Caco-2 (cell line): ENCODE data around the gene TGFB2. TPM values are rescaled to one million over a fixed set of nuclear protein-coding genes. Genes with fewer than 3 reads are reported as not detected.
A peak's percentile ranks its signal among the peaks of the same experiment; 100 is the strongest.

Experiments
- BruUV-seq: library from RNA; stranded (reverse); fragments of 400-500 nt; replicated peaks from 2 replicates; lab custom pipeline; 2021; lab: Mats Ljungman, UMichigan
- CTCF ChIA-PET: fragments of 300-600 bp; sonication (Branson Sonifier 250); formaldehyde crosslinking; loops from one replicate; lab custom pipeline; 2022; ENCODE audit warnings: antibody characterized with exemption; lab: Charles Lee
- POLR2A ChIA-PET: fragments of 300-600 bp; sonication (Branson Sonifier 250); formaldehyde crosslinking; loops from one replicate; lab custom pipeline; 2022; ENCODE audit warnings: antibody characterized with exemption; lab: Charles Lee
- DNase-seq, 2 experiments: peaks; one replicate each; pipeline versions ENCODE4 v3.0.0 to v3.0.0-alpha.2; 2020 to 2022
- H3K27me3 ChIP-seq: replicated peaks from 2 replicates; pipeline ENCODE4 v1.6.0; 2011; ENCODE audit warnings: low read length; ENCODE audit not compliant: control insufficient read depth, insufficient read depth
- H3K36me3 ChIP-seq: 2 replicates; pipeline ENCODE4 v1.5.1; 2011; ENCODE audit warnings: low read length; ENCODE audit not compliant: control insufficient read depth, insufficient read depth
- H3K4me1 ChIP-seq: fragments of 250-450 bp; sonication (Bioruptor Pico); 2 replicates; pipeline ENCODE4 v1.5.1; 2020; ENCODE audit warnings: mild to moderate bottlenecking
- H3K4me3 ChIP-seq: 2 replicates; pipeline ENCODE4 v1.5.1; 2011; ENCODE audit warnings: low read depth, mild to moderate bottlenecking, control low read depth, low read length
- H3K9me3 ChIP-seq: fragments of 250-450 bp; sonication (Bioruptor Pico); 2 replicates; pipeline ENCODE4 v1.5.1; 2020; ENCODE audit warnings: mild to moderate bottlenecking, moderate library complexity
- H3K27ac Mint-ChIP-seq: one replicate; pipeline ENCODE4 v1.8.0; 2022; ENCODE audit warnings: mixed read lengths; ENCODE audit not compliant: unreplicated experiment
- H3K27me3 Mint-ChIP-seq: one replicate; pipeline ENCODE4 v1.8.0; 2022; ENCODE audit warnings: mixed read lengths; ENCODE audit not compliant: insufficient read depth, unreplicated experiment
- H3K36me3 Mint-ChIP-seq: one replicate; pipeline ENCODE4 v1.8.0; 2022; ENCODE audit warnings: mild to moderate bottlenecking, mixed read lengths; ENCODE audit not compliant: insufficient read depth, unreplicated experiment
- H3K4me1 Mint-ChIP-seq: one replicate; pipeline ENCODE4 v1.8.0; 2022; ENCODE audit warnings: low read depth, mixed read lengths; ENCODE audit not compliant: unreplicated experiment
- H3K4me3 Mint-ChIP-seq: one replicate; pipeline ENCODE4 v1.8.0; 2022; ENCODE audit warnings: mild to moderate bottlenecking, moderate library complexity, mixed read lengths; ENCODE audit not compliant: unreplicated experiment
- H3K9me3 Mint-ChIP-seq: one replicate; pipeline ENCODE4 v1.8.0; 2022; ENCODE audit warnings: mixed read lengths; ENCODE audit not compliant: unreplicated experiment
- intact Hi-C: fragments of 100-400 bp; cut with micrococcal nuclease; formaldehyde crosslinking; loops from one replicate; pipeline ENCODE4 v1.10.0; 2022; ENCODE audit not compliant: unreplicated experiment
- total RNA-seq: library from RNA; stranded (reverse); gene quantifications from 2 replicates; pipeline ENCODE4 v1.2.3, GENCODE V29; 2022
- TF ChIP-seq, protein P1 (sequence below), 2 experiments: fragments of 200-600 bp in 1 of 2; IDR thresholded peaks; 1 replicate in 1 of 2; 2 replicates in 1 of 2; pipeline versions ENCODE4 v1.5.1 to v1.8.0; 2011 to 2022; ENCODE audit warnings: antibody characterized with exemption in 1 of 2, control low read depth in 1 of 2, inconsistent platforms in 1 of 2, low read depth in 1 of 2, low read length in 1 of 2, mild to moderate bottlenecking in 1 of 2, moderate library complexity in 1 of 2; ENCODE audit not compliant: insufficient read depth in 1 of 2, severe bottlenecking in 1 of 2, unreplicated experiment in 1 of 2

The TGFB2 gene
- total RNA-seq, 1 experiment from 2014 or later = 14.2 TPM

DNA sequence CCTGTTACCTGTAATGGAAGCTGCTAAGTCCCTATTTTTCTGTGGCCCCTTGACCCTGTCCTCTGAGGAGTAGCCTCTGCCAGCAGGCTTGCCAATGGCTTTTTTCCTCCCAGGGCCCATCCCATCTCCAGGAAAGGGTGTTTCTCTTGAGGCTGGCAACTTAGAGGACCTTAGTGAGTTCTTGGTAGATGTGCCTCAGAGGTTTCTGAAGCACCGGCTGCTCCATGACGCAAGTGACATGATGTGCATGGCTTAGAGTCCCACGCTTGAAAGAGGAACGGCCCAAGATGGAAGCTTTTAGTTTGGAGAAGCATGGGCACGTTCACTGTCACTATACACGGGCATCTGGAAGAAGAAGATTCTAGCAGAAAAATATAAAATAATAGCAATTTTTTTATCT, 63.0 kb downstream of the TGFB2 start:
- no TSS peak for BruUV-seq
- DNase-seq = no peak
- TF ChIP-seq, protein P1, sequence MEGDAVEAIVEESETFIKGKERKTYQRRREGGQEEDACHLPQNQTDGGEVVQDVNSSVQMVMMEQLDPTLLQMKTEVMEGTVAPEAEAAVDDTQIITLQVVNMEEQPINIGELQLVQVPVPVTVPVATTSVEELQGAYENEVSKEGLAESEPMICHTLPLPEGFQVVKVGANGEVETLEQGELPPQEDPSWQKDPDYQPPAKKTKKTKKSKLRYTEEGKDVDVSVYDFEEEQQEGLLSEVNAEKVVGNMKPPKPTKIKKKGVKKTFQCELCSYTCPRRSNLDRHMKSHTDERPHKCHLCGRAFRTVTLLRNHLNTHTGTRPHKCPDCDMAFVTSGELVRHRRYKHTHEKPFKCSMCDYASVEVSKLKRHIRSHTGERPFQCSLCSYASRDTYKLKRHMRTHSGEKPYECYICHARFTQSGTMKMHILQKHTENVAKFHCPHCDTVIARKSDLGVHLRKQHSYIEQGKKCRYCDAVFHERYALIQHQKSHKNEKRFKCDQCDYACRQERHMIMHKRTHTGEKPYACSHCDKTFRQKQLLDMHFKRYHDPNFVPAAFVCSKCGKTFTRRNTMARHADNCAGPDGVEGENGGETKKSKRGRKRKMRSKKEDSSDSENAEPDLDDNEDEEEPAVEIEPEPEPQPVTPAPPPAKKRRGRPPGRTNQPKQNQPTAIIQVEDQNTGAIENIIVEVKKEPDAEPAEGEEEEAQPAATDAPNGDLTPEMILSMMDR (IDR thresholded peaks at IDR 0.05; ENCODE audit: insufficient read depth in 1 of 2, low read depth in 1 of 2, low read length in 1 of 2, severe bottlenecking in 1 of 2, unreplicated experiment in 1 of 2) = no peak
- H3K4me3 ChIP-seq = no peak overlapping the region
- H3K4me3 Mint-ChIP-seq = no peak overlapping the region
- H3K36me3 Mint-ChIP-seq = peaks cover 14% of the 10 kb centered on the region
- no peaks in the 10 kb centered on the region for H3K27me3 ChIP-seq
- peaks cover 9% of the 10 kb centered on the region for H3K9me3 Mint-ChIP-seq
- H3K4me1 ChIP-seq = no peaks in the 10 kb centered on the region
- no peaks in the 10 kb centered on the region for H3K9me3 ChIP-seq
- ChIA-PET POLR2A (no interaction called here), CTCF (no interaction called here)
- H3K4me1 Mint-ChIP-seq = no peaks in the 10 kb centered on the region
- H3K36me3 ChIP-seq = no peaks in the 10 kb centered on the region
- no peak overlapping the region for H3K27ac Mint-ChIP-seq
- intact Hi-C loops = no loop called here
- no peaks in the 10 kb centered on the region for H3K27me3 Mint-ChIP-seq

DNA sequence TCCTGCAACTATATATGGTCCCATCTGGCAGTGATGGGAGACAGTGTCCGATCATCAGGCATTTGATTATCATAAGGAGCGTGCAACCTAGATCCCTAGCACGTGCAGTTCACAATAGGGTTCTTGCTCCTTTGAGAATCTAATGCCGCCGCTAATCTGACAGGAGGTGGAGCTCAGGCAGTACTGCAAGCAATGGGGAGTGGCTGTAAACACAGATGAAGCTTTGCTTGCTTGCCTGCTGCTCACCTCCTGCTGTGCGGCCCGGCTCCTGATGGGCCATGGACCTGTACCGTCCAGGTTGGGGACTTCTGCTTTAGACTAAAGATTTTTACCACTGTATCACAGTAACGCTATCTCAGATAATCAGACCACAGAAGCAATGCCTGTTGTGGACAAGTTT, 63.8 kb downstream of the TGFB2 start:
- H3K27ac Mint-ChIP-seq = no peak overlapping the region
- H3K9me3 Mint-ChIP-seq = peaks cover 2% of the 10 kb centered on the region
- no peaks in the 10 kb centered on the region for H3K4me1 ChIP-seq
- no peaks in the 10 kb centered on the region for H3K27me3 ChIP-seq
- H3K36me3 Mint-ChIP-seq = peaks cover 6% of the 10 kb centered on the region
- ChIA-PET POLR2A (no interaction called here), CTCF (no interaction called here)
- H3K36me3 ChIP-seq = no peaks in the 10 kb centered on the region
- H3K27me3 Mint-ChIP-seq = no peaks in the 10 kb centered on the region
- no TSS peak for BruUV-seq
- peak; percentile 4 to 43 for DNase-seq
- no peak overlapping the region for H3K4me3 ChIP-seq
- H3K4me3 Mint-ChIP-seq = no peak overlapping the region
- no peaks in the 10 kb centered on the region for H3K4me1 Mint-ChIP-seq
- intact Hi-C loops = no loop called here
- no peaks in the 10 kb centered on the region for H3K9me3 ChIP-seq
- TF ChIP-seq, protein P1 (IDR thresholded peaks at IDR 0.05; ENCODE audit: insufficient read depth in 1 of 2, low read depth in 1 of 2, low read length in 1 of 2, severe bottlenecking in 1 of 2, unreplicated experiment in 1 of 2) = no peak

DNA sequence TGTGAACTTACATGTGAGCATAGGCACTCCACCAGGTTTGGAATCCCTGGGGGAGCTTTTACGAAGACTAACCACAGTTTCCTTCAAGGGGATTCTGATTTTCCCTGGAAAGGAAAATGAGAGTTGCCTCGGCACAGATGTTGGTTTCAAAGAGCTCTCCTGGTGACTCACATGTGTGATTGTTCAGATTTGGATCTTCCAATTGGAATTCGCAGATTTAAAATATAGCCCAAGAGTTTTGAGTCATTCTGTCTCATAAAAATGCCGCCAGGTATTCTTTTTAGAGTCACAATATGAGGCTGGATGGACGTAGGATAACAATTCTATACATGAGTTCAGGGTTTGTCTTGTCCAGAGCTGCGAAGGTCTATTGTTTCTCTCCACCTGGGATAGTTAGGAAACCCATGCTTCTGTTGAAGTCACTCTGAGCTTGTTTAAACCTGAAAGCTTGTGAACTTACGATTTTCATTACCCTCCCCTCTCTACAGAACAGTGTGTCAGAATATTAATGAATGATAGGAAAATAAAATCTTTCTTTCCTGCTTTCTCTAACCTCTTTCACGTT, 64.9 kb downstream of the TGFB2 start:
- H3K4me1 ChIP-seq = no peaks in the 10 kb centered on the region
- TF ChIP-seq, protein P1 (IDR thresholded peaks at IDR 0.05; ENCODE audit: insufficient read depth in 1 of 2, low read depth in 1 of 2, low read length in 1 of 2, severe bottlenecking in 1 of 2, unreplicated experiment in 1 of 2) = no peak
- BruUV-seq = no TSS peak
- no peak overlapping the region for H3K27ac Mint-ChIP-seq
- no peak overlapping the region for H3K4me3 ChIP-seq
- intact Hi-C loops = no loop called here
- H3K27me3 Mint-ChIP-seq = no peaks in the 10 kb centered on the region
- H3K9me3 ChIP-seq = no peaks in the 10 kb centered on the region
- no peaks in the 10 kb centered on the region for H3K36me3 ChIP-seq
- ChIA-PET POLR2A (no interaction called here), CTCF (no interaction called here)
- H3K9me3 Mint-ChIP-seq = no peaks in the 10 kb centered on the region
- H3K27me3 ChIP-seq = no peaks in the 10 kb centered on the region
- H3K4me3 Mint-ChIP-seq = no peak overlapping the region
- no peaks in the 10 kb centered on the region for H3K4me1 Mint-ChIP-seq
- DNase-seq = no peak
- peaks cover 5% of the 10 kb centered on the region for H3K36me3 Mint-ChIP-seq
